H1 (cell line): ENCODE measurements around the gene AP1M2. TPM values are rescaled to one million over a fixed set of nuclear protein-coding genes. Genes with fewer than 3 reads are reported as not detected.

ENCODE experiments used
- BCL11A ChIP-seq, 2 experiments: IDR thresholded peaks; one replicate each; pipeline ENCODE4 v1.6.1; 2011; ENCODE audit warnings: low read depth in 2 of 2, low read length in 2 of 2, mild to moderate bottlenecking in 2 of 2
- CHD1 ChIP-seq: IDR thresholded peaks from 2 replicates; pipeline ENCODE4 v1.6.1; 2012; ENCODE audit warnings: low read depth, low read length, improper control_type of control experiment
- GTF2F1 ChIP-seq: IDR thresholded peaks from 2 replicates; pipeline ENCODE4 v1.6.1; 2012; ENCODE audit warnings: low read depth, low read length, improper control_type of control experiment, borderline replicate concordance
- RFX5 ChIP-seq: IDR thresholded peaks from 2 replicates; pipeline ENCODE4 v1.6.1; 2011; ENCODE audit warnings: low read depth, low read length, improper control_type of control experiment, borderline replicate concordance
- SP4 ChIP-seq: IDR thresholded peaks from 2 replicates; pipeline ENCODE4 v1.6.1; 2012; ENCODE audit warnings: low read length, inconsistent platforms
- SRF ChIP-seq: IDR thresholded peaks from 2 replicates; pipeline ENCODE4 v1.6.1; 2011; ENCODE audit warnings: mild to moderate bottlenecking, low read depth, low read length, moderate library complexity
- TBP ChIP-seq: IDR thresholded peaks from 2 replicates; pipeline ENCODE4 v1.6.1; 2011; ENCODE audit warnings: low read depth, low read length, improper control_type of control experiment
- polyA plus RNA-seq, 7 experiments: library from polyadenylated mRNA; depleted of rRNA in 3 of 7; stranded (reverse) in 5 of 7; unstranded in 2 of 7; fragments of >200 nt in 5 of 7; fragments of 200-250 nt in 2 of 7; gene quantifications; 1 replicate in 5 of 7; 2 replicates in 1 of 7; 4 replicates in 1 of 7; pipeline versions ENCODE4 v1.2.1 to v1.2.3, GENCODE V29; 2011 to 2013; ENCODE audit warnings: missing spikeins in 2 of 7, mixed read lengths in 2 of 7
- total RNA-seq: library from RNA; stranded (reverse); fragmentation: NEBNext Ultra II Directional; extraction: Animal tissue kit (Norgen Biotek cat#: 25700); gene quantifications from 2 replicates; pipeline ENCODE4 v1.2.1, GENCODE V29; 2021

The AP1M2 gene
- total and polyA plus RNA-seq, 2 of the 8 experiments (the other 6 are each of a cell fraction or from before 2014, with no cell fraction given) = 140 to 161 TPM

- no peak for TF ChIP-seq SRF
- TF ChIP-seq TBP = peak; percentile 53; the same call in 1 of the 2 replicates
- peak; percentile 8; the same call in 1 of the 2 replicates for TF ChIP-seq GTF2F1
- TF ChIP-seq SP4 = peak; percentile 58; the same call in 1 of the 2 replicates
- no peak for TF ChIP-seq CHD1
- no peak for TF ChIP-seq BCL11A (IDR thresholded peaks at IDR 0.05; ENCODE audit: low read depth in 2 of 2, low read length in 2 of 2)
- no peak for TF ChIP-seq RFX5
These were observed 21.3 kb downstream of the AP1M2 start, which contains the start of gene KRI1 (continued) for GRCh38 chr19:10565567-10566407.
